HCT116 (cell line): Measurements from ENCODE around the gene TBXAS1.

ENCODE experiments used
- ATF3 ChIP-seq: IDR thresholded peaks from 2 replicates; pipeline ENCODE4 v1.6.1; 2012
- EZH2 ChIP-seq: fragments of 200-600 bp; sonication (generic); IDR thresholded peaks from 2 replicates; pipeline ENCODE4 v1.6.1; 2017; ENCODE audit warnings: antibody characterized with exemption, mixed run types
- FOSL1 ChIP-seq: IDR thresholded peaks from 2 replicates; pipeline ENCODE4 v1.6.1; 2012; ENCODE audit warnings: low read depth
- JUND ChIP-seq: IDR thresholded peaks from 2 replicates; pipeline ENCODE4 v1.6.1; 2012
- POLR2A ChIP-seq: IDR thresholded peaks from 2 replicates; pipeline ENCODE4 v1.7.0; 2011; ENCODE audit warnings: borderline replicate concordance; ENCODE audit not compliant: insufficient read depth, insufficient read length; ENCODE audit errors: extremely low read depth
- POLR2AphosphoS5 ChIP-seq: IDR thresholded peaks from 2 replicates; pipeline ENCODE4 v1.6.1; 2011; ENCODE audit warnings: mild to moderate bottlenecking, low read depth, low read length, moderate library complexity
- RAD21 ChIP-seq: IDR thresholded peaks from 2 replicates; pipeline ENCODE4 v1.6.1; 2012; ENCODE audit warnings: low read depth, mild to moderate bottlenecking
- YY1 ChIP-seq: IDR thresholded peaks from 2 replicates; pipeline ENCODE4 v1.6.1; 2011; ENCODE audit warnings: low read length, low read depth, moderate library complexity, mild to moderate bottlenecking; ENCODE audit not compliant: insufficient replicate concordance; ENCODE audit errors: extremely low read depth
- ZBTB33 ChIP-seq: IDR thresholded peaks from 2 replicates; pipeline ENCODE4 v1.6.1; 2011; ENCODE audit warnings: mild to moderate bottlenecking, low read length, moderate library complexity; ENCODE audit not compliant: insufficient replicate concordance; ENCODE audit errors: extremely low read depth
- TF ChIP-seq, protein P1 (sequence below): IDR thresholded peaks from 2 replicates; pipeline ENCODE4 v1.6.1; 2012
- TF ChIP-seq, protein P2 (sequence below), 3 experiments: fragments of 200-600 bp in 1 of 3; sonication (generic) in 1 of 3; IDR thresholded peaks in 2 of 3; conservative IDR thresholded peaks in 1 of 3; 2 replicates each; pipeline ENCODE4 v1.5.1; 2012 to 2017; ENCODE audit warnings: low read depth in 2 of 3, low read length in 2 of 3, antibody characterized with exemption in 1 of 3, borderline replicate concordance in 1 of 3, control low read depth in 1 of 3, mild to moderate bottlenecking in 1 of 3, mixed read lengths in 1 of 3, mixed run types in 1 of 3, moderate library complexity in 1 of 3; ENCODE audit not compliant: insufficient read depth in 1 of 3

DNA sequence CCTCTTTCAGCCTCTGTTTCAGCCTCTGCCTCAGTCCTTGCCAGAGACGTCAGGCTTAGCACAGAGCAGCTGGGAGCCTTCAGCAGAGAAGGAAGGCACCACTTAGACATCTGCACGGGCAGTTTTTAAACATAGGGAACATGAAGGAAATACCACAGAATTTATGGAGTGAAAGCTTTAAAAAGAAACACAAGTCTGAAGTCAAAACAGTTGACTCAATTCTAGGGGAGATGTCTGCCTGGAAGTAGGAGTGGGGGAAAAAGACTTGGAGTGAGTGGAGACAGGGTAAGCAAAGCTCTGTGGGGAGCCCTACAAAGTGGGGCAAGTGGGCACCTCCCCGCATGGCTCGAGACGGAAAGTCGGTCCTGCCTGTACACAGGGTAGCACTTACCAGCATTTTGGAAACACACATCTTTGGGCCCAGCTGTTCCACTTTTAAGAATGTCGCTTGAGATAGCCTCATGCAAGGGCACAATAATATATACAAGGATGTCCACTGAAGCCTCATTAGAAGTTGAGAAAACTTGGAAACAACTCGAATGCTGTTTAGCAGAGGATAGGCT lies 5.0 kb upstream of the TBXAS1 start:
- TF ChIP-seq, protein P1, sequence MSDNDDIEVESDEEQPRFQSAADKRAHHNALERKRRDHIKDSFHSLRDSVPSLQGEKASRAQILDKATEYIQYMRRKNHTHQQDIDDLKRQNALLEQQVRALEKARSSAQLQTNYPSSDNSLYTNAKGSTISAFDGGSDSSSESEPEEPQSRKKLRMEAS, result no peak
- TF ChIP-seq POLR2A, result no peak
- no peak for TF ChIP-seq YY1
- no peak for TF ChIP-seq ZBTB33
- no peak for TF ChIP-seq ATF3
- TF ChIP-seq JUND, result no peak
- no peak for TF ChIP-seq POLR2AphosphoS5
- TF ChIP-seq, protein P2, sequence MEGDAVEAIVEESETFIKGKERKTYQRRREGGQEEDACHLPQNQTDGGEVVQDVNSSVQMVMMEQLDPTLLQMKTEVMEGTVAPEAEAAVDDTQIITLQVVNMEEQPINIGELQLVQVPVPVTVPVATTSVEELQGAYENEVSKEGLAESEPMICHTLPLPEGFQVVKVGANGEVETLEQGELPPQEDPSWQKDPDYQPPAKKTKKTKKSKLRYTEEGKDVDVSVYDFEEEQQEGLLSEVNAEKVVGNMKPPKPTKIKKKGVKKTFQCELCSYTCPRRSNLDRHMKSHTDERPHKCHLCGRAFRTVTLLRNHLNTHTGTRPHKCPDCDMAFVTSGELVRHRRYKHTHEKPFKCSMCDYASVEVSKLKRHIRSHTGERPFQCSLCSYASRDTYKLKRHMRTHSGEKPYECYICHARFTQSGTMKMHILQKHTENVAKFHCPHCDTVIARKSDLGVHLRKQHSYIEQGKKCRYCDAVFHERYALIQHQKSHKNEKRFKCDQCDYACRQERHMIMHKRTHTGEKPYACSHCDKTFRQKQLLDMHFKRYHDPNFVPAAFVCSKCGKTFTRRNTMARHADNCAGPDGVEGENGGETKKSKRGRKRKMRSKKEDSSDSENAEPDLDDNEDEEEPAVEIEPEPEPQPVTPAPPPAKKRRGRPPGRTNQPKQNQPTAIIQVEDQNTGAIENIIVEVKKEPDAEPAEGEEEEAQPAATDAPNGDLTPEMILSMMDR (IDR thresholded peaks at IDR 0.05 in 2 of 3, conservative IDR thresholded peaks at IDR 0.05 in 1 of 3; ENCODE audit: borderline replicate concordance in 1 of 3, insufficient read depth in 1 of 3, low read depth in 2 of 3, low read length in 2 of 3), result no peak
- no peak for TF ChIP-seq RAD21
- no peak for TF ChIP-seq FOSL1
- no peak for TF ChIP-seq EZH2
